ENCODE data around the gene KHSRP. TPM values are rescaled to one million over a fixed set of nuclear protein-coding genes. Genes with fewer than 3 reads are reported as not detected.
"Not testable (repeated sequence)": the region's sequence is repeated elsewhere in the genome, so short reads cannot be mapped to it uniquely, and the experiment has no call there.

KHSRP gene
- total RNA-seq, 2 experiments from 2014 or later: 453 to 471 TPM

- ChIA-PET POLR2A (no interaction called here), CTCF (no interaction called here)
These were observed 18.2 kb downstream of the KHSRP start for GRCh38 chr19:6406401-6406800.

DNA sequence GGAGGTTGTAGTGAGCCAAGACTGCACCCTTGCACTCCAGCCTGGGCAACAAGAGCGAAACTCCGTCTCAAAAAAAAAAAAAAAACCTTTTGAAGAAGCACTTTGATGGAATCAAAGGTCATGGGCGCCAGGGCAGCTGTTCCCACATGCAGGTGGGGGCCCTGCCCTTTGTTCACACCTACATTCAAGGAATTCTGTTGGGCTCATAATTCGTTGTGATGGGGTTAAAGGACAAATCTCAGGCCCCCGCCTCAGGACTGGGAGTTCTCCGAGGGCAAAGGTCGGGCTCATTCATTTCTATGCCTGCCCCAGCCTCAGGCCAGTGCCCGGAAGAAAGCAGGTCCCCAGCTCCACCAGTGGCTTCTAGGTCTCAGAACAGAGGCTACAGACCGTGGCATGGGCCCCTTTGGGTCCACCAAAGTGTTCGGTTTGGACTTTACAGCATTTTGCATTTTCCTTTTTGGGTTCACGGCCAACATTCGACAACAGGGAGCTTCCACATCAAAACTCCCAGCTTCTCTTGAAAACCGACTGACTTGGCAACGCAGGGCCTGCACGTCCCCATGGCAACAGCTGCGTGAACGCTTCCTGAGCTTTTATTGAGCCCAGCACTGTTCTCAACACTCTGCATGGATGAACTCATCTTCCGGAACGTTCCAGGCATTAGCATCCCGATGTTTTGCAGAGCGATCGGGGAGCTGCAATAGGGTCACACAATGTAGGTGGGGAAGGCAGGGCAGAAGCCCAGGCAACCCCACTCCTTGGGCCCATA is 21.6 kb downstream of the KHSRP start:
- CTCF ChIA-PET: interaction anchor here (0.7 kb wide), 1 partner anchor 124 kb away, joined by 3 read pairs; no protein-coding TSS in a partner anchor
- POLR2A ChIA-PET: no interaction called here

DNA sequence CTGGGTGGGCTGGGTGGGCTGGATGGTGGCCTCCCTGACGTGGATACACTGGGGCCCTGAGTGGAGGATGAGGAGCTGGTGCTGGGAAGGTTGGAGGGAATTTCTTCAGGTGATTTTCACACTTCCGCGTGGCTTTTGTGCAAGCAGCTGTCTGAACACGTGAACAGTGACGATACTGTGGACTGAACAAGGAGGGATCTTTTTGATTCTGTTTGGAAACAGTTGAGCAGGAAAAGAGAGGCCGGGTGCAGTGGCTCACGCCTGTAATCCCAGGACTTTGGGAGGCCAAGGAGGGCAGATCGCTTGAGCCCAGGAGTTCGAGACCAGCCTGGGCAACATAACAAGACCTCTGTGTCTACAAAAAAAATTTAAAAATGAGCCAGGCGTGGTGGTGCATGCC is 22.6 kb downstream of the KHSRP start:
- ChIA-PET CTCF (no interaction called here), POLR2A (no interaction called here)

DNA sequence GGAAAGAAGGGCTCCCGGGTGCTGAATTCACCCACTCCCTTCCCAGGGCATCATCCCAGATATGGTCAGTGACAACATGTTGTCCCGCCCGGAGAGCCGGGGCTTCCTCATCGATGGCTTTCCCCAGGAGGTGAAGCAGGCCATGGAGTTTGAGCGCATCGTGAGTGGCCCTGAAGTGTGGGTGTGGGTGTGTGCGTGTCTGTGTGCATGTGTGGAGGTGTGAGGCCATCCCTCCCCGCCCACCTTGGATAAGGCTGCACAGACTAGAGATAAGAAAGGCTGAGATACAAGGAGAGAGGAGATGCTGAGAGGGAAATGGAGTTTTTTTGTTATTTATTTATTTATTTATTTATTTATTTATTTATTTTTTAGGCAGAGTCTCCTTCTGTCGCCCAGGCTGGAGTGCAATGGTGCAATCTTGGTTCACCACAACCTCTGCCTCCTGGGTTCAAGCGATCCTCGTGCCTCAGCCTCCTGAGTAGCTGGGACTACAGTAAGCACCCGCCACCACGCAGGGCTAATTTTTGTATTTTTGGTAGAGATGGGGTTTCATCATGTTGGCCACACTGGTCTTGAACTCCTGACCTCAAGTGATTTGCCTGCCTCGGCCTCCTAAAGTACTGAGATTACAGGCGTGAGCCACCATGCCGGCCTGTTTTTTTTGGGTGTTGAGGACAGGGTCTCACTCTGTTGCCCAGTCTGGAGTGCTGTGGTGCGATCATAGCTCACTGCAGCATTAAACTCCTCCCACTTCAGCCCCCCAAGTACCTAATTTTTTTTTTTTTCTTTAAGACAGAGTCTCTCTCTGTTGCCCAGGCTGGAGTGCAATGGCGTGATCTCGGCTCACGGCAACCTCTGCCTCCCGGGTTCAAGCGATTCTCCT is 24.3 kb downstream of the KHSRP start:
- CTCF ChIA-PET, POLR2A ChIA-PET: not testable (repeated sequence)

GRCh38 chr19:6396305-6396704 is 28.3 kb downstream of the KHSRP start:
- ChIA-PET CTCF (no interaction called here), POLR2A (interaction anchor here (0.6 kb wide), 2 partner anchors 85 to 364 kb away, joined by 3 read pairs; partner anchors contain the start of gene DENND1C)

- ChIA-PET CTCF (no interaction called here), POLR2A (no interaction called here)
These were observed 29.8 kb downstream of the KHSRP start for GRCh38 chr19:6394831-6395230.

DNA sequence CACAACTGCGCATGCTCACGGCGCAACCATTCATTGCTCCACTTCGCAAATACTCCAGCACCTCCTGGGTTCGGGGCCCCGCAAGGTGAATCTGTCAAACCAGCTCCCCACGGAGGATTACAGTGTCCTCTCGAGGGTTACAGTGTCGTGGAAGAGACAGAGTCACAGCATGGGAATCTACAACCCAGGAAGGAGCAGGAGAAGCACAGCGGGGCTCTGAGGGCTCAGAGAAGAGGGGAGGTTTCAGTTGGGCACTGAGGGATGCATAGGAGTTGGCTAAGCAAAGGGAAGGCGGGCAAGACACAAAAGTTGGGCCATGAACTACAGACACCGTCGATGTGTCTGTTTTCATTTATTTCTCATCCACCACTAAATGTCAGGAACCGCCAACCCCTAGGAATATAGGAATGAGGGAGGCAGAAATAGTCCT is 30.6 kb downstream of the KHSRP start:
- CTCF ChIA-PET: no interaction called here
- POLR2A ChIA-PET: interaction anchor here (0.9 to 1.2 kb wide), 2 partner anchors 22 to 33 kb away, joined by 4 read pairs; partner anchors contain the start of genes ALKBH7 and CLPP

GRCh38 chr19:6393074-6393982 is 31.3 kb downstream of the KHSRP start, which contains the start of gene GTF2F1:
Gene GTF2F1, minus strand, starts transcription at chr19:6393164. Its CDS starts 169 bp downstream, at chr19:6392995.
- POLR2A ChIA-PET: interaction anchor here (0.5 to 1.3 kb wide), 7 partner anchors 21 to 405 kb away, joined by 3 to 5 read pairs (median 4); partner anchors contain the start of genes ALKBH7, CLPP, DENND1C and KHSRP
- CTCF ChIA-PET: no interaction called here

GRCh38 chr19:6392221-6393073 is 32.2 kb downstream of the KHSRP start:
- CTCF ChIA-PET: no interaction called here
- POLR2A ChIA-PET: interaction anchor here (0.5 to 1.3 kb wide), 5 partner anchors 33 to 404 kb away, joined by 3 to 5 read pairs (median 4); partner anchors contain the start of genes DENND1C and KHSRP

GRCh38 chr19:6387372-6387771 is 37.2 kb downstream of the KHSRP start:
- ChIA-PET CTCF (no interaction called here), POLR2A (no interaction called here)

- CTCF ChIA-PET: interaction anchor here (0.6 to 1.4 kb wide), 3 partner anchors 15 to 924 kb away, joined by 3 to 4 read pairs (median 3); no protein-coding TSS in a partner anchor
- POLR2A ChIA-PET: interaction anchor here (0.8 kb wide), 1 partner anchor 75 kb away, joined by 5 read pairs; the partner anchor contains the start of gene SLC25A23
These were observed 40.2 kb downstream of the KHSRP start for GRCh38 chr19:6384381-6384780.

DNA sequence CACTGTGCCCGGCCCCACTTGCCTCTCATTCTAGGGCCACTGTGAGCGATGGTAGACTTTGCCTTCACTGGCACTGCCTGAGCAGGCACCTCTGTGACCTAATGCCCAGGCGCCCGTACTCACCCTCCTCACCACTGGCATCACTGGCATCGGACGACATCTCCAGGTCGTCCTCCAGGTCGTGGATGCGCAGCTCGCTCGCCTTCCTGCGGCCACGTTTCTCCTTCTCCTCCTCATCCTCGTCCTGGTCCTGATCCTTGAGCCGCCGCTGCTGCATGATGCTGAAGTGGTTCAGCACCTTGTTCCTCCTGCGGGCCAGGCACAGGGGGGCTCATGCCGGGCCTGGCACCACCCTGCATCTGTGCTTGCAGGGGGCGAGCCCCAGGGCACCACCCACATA is 41.4 kb downstream of the KHSRP start:
- CTCF ChIA-PET: no interaction called here
- POLR2A ChIA-PET: no interaction called here

- CTCF ChIA-PET: no interaction called here
- POLR2A ChIA-PET: no interaction called here
These were observed 43.4 kb downstream of the KHSRP start for GRCh38 chr19:6381030-6381750.

- CTCF ChIA-PET: no interaction called here
These were observed 44.9 kb downstream of the KHSRP start for GRCh38 chr19:6379744-6380143.

DNA sequence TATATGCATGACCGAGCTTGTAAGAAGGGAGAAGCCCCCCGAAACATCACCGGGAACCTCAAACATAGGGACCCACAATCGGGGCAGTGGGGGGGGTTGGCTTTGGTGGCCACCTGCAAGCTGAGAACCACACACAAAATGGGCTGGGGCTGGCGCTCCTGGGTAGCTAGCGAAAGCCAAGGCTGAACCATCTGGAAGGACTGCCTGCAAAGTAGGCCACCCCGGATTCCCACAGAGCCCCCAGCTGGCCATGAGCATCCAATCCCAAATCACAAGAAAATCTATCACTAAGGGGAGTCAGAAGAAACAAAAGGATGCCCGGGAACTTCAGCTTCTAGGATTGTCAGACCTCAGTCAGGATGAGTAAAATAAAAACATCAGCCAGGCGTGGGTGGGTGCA is 46.1 kb downstream of the KHSRP start:
- ChIA-PET CTCF (interaction anchor here (0.5 kb wide), 1 partner anchor 296 kb away, joined by 4 read pairs; no protein-coding TSS in a partner anchor), POLR2A (no interaction called here)

More at GRCh38 chr19:6379744-6380143, 44.9 kb downstream of the KHSRP start:
- POLR2A ChIA-PET: no interaction called here

GRCh38 chr19:6378041-6378440 is 46.6 kb downstream of the KHSRP start:
- ChIA-PET CTCF (interaction anchor here (1.1 kb wide), 1 partner anchor 10 kb away, joined by 4 read pairs; no protein-coding TSS in a partner anchor), POLR2A (no interaction called here)

DNA sequence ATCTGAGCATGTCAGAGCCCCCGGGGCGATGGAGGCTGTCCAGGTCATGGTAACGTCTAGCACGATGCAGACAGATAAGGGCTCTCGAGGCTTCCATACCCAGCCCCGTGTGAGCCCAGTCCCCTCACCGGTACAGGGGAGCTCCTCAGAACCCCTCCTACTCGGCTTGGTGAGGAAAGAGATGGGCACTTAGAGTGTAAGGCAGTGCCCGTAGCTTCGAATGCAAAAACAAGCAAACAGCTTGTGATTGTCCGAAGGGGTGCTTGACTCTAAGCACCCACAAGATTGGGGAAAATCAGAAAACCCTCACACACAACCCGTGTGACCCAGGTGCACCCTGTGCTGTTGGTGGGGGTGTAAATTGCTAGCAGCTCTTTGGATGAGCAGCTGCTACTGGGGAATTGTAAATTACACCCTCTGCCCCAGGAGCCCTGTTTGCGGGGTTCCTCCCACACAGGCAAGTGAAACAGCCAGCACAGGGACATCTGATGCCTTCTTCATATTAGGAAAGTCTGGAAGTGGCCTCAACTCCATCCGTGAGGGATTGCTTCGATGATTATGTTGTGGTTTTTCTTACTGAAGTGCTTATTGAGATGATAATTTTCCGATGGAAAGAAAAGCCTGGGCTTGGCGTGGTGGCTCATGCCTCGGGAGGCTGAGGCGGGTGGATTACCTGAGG is 48.0 kb downstream of the KHSRP start:
- ChIA-PET CTCF (interaction anchor here (1.1 kb wide), 1 partner anchor 12 kb away, joined by 4 read pairs; no protein-coding TSS in a partner anchor), POLR2A (no interaction called here)
